Measurements from ENCODE around the gene LRP10. TPM values are rescaled to one million over a fixed set of nuclear protein-coding genes. Genes with fewer than 3 reads are reported as not detected.
A peak's percentile ranks its signal among the peaks of the same experiment; 100 is the strongest.

Gene LRP10
- total RNA-seq, 1 experiment from 2014 or later = 42.7 TPM

GRCh38 chr14:22928237-22929103 lies 56.9 kb downstream of the LRP10 start:
- Histone ChIP-seq H3K79me2 (ENCODE audit: insufficient read depth, low read length) (peaks cover 44% of the 10 kb centered on the region), H3K4me2 (ENCODE audit: low read length) (peak overlapping the region; percentile 87), H3K36me3 (ENCODE audit: control insufficient read depth in 1 of 2, insufficient read depth in 2 of 2, low read length in 2 of 2) (peaks cover 25 to 35% of the 10 kb centered on the region in 2 experiments), H3K27ac (ENCODE audit: low read depth, low read length) (peak overlapping the region; percentile 83), H3K4me3 (replicated peaks in 1 of 2; ENCODE audit: low read depth in 1 of 2, low read length in 2 of 2) (peak overlapping the region; percentile 75 to 96), H2AFZ (ENCODE audit: low read depth, low read length, poor library complexity, severe bottlenecking) (no peak overlapping the region), H3K9me2 (ENCODE audit: insufficient read depth) (no peaks in the 10 kb centered on the region), H4K20me1 (ENCODE audit: insufficient read depth) (no peaks in the 10 kb centered on the region), H3K27me3 (ENCODE audit: insufficient read depth, low read length) (no peaks in the 10 kb centered on the region), H3K9ac (ENCODE audit: low read length) (peak overlapping the region; percentile 90), H3K4me1 (ENCODE audit: control insufficient read depth in 1 of 2, insufficient read depth in 2 of 2, low read length in 2 of 2) (peaks cover 31 to 61% of the 10 kb centered on the region in 2 experiments), H3K9me3 (ENCODE audit: control insufficient read depth in 1 of 2, insufficient read depth in 1 of 2, low read depth in 1 of 2, low read length in 2 of 2) (no peaks in the 10 kb centered on the region)
- ChIA-PET CTCF (interaction anchor here (0.9 to 2.4 kb wide), 11 partner anchors 9 to 166 kb away, joined by 3 to 20 read pairs (median 10); partner anchors contain the start of genes ACIN1, C14orf119, CDH24 and RBM23), RAD21 (ENCODE audit: low non-redundant PET in 1 of 2, low total read pairs in 2 of 2, uncharacterized antibody in 2 of 2, unreplicated experiment in 2 of 2) (no interaction called here), POLR2A (interaction anchor here (1.0 to 3.8 kb wide), 4 partner anchors 10 to 78 kb away, joined by 3 to 29 read pairs (median 6); partner anchors contain the start of gene RBM23)
- no peak for ATAC-seq
- intact Hi-C loops (cut with micrococcal nuclease) = no loop called here
- TF ChIP-seq POLR2AphosphoS5 (IDR thresholded peaks at IDR 0.05; ENCODE audit: low read depth, low read length) (no peak), EZH2 (IDR thresholded peaks at IDR 0.05) (no peak), TCF7L2 (IDR thresholded peaks at IDR 0.05; ENCODE audit: borderline replicate concordance, extremely low read depth, insufficient read depth, insufficient read length) (no peak), ELF1 (IDR thresholded peaks at IDR 0.05; ENCODE audit: borderline replicate concordance, low read depth) (no peak)
- DNase-seq (ENCODE audit: low read depth, low spot score) = no peak
- BruUV-seq (replicated peaks) = TSS peak; percentile 68
